K562 treated with DMSO at 1 percent for 48 hours (cell line): ENCODE measurements around the gene WASL. TPM values are rescaled to one million over a fixed set of nuclear protein-coding genes. Genes with fewer than 3 reads are reported as not detected.

Experiments
- total RNA-seq: library from RNA; unstranded; fragments of 300-600 nt; gene quantifications from 2 replicates; pipeline ENCODE4 v1.2.3, GENCODE V29; 2022; ENCODE audit warnings: low replicate concordance; ENCODE audit errors: extremely low read depth

Gene WASL
- total RNA-seq, result not detected in 2 replicates

DNA sequence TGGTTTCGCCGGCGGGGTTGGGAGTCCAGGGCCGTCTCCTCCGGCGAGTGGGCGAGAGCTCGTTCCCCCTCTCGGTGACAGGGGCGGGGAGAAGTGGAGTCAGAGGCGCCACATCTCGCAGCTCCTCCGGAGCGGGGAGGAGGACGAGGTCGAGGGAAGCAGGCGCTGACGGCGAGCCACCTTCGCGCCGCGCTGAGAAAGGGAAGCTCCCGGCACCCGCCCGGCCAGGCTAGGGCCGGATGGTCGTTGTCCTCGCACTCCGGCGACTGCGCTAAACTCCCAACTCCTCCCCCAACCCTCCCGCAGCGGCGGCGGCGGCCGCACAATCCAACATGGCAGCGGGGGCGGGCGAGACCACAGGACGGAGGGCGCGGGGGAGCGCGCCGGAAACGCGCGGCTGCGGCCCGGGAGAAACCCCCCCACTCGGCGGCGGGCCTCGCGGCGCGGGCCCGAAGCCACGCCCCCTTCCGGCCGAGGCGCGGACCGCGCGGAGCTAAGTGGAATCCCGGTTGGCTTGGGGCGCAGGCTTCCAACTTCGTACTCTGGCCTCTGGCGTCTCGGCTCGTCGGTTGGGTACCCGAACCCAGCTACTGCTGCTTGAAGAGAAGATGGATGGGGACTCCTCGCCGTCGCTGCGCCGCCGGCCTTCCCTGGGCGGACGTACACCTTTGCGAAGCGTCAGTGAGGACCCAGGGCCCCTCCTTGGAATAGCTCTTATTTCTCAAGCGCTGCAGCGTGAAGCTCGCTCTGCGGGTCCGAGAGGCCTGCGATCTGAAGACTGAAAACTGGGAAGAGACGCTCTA is at the start of gene WASL:
TSS of gene WASL (minus strand) at position 270 of the 803 bp plus-strand sequence. CDS start at position 1, 269 bp downstream.

GRCh38 chr7:123655614-123656013 is 93.2 kb downstream of the WASL start, which contains the start of gene LMOD2:
Gene LMOD2, plus strand, starts transcription at chr7:123655866. Its CDS starts 98 bp downstream, at chr7:123655964.

Other genes with a start within 250 kb of the WASL start
- gene IQUB, start 214.4 kb downstream of the WASL start, total RNA-seq, result not detected in 2 replicates
- not detected in 2 replicates for gene NDUFA5, start 191.2 kb downstream of the WASL start, total RNA-seq
- not detected in 2 replicates for gene ASB15, start 147.2 kb downstream of the WASL start, total RNA-seq
- gene LMOD2, start 93.1 kb downstream of the WASL start, total RNA-seq, result not detected in 2 replicates
- gene HYAL4, start 96.2 kb upstream of the WASL start, total RNA-seq, result not detected in 2 replicates
- gene SPAM1, start 176.2 kb upstream of the WASL start, total RNA-seq, result not detected in 2 replicates